ENCODE measurements around the gene RRP36.

The RRP36 gene

GRCh38 chr6:43060034-43060754, 38.8 kb downstream of the RRP36 start:
- Mint-ChIP-seq H3K4me3 (peak overlapping the region; percentile 97), H3K9me3 (ENCODE audit: low read depth) (no peaks in the 10 kb centered on the region), H3K4me1 (ENCODE audit: low read depth) (peaks cover 41% of the 10 kb centered on the region), H3K27ac (peak overlapping the region; percentile 99), H3K27me3 (no peaks in the 10 kb centered on the region), H3K36me3 (peaks cover 11% of the 10 kb centered on the region)

DNA sequence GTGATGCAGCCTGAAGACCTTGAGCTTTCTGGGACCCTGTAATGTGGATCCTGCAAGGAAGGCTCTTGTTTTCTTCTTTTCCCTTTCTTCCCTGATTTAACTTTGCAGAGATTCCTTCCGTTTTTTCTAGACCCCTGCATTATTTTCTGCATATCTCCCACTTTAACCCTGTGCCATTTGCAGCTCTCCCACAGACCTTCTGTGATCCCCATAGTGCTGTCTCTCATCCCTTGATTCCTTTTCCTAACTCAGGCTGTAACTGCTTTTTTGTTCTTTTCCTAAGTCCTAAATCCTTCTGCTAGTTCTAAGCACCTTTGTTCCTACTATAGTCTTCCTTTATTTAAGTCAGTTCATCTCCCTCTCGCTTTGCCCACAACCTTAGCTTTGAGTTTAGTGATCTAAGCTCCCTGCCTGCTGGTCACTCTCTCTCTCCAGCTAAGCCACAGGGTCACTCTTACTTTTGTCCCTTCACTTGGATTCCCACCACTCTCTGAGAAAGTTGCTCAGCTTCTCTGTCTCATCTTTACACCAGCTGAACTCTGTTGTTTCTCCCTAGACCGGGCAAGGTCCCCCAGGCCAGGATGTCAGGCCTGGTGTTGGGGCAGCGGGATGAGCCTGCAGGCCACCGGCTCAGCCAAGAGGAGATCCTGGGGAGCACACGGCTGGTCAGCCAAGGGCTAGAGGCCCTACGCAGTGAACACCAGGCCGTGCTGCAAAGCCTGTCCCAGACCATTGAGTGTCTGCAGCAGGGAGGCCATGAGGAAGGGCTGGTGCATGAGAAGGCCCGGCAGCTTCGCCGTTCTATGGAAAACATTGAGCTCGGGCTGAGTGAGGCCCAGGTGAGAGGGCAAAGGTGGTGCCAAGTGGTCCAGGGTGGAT, 39.6 kb downstream of the RRP36 start:
- Mint-ChIP-seq H3K4me3 (peak overlapping the region; percentile 97), H3K9me3 (ENCODE audit: low read depth) (no peaks in the 10 kb centered on the region), H3K36me3 (peaks cover 11% of the 10 kb centered on the region), H3K27ac (peak overlapping the region; percentile 80), H3K27me3 (no peaks in the 10 kb centered on the region), H3K4me1 (ENCODE audit: low read depth) (peaks cover 40% of the 10 kb centered on the region)

- no peaks in the 10 kb centered on the region for H3K27me3 Mint-ChIP-seq
- peaks cover 11% of the 10 kb centered on the region for H3K36me3 Mint-ChIP-seq
- H3K9me3 Mint-ChIP-seq (ENCODE audit: low read depth), result no peaks in the 10 kb centered on the region
- peaks cover 36% of the 10 kb centered on the region for H3K4me1 Mint-ChIP-seq (ENCODE audit: low read depth)
- H3K27ac Mint-ChIP-seq, result no peak overlapping the region
- H3K4me3 Mint-ChIP-seq, result peak overlapping the region; percentile 22
Measured at GRCh38 chr6:43061861-43062260, 40.4 kb downstream of the RRP36 start.

DNA sequence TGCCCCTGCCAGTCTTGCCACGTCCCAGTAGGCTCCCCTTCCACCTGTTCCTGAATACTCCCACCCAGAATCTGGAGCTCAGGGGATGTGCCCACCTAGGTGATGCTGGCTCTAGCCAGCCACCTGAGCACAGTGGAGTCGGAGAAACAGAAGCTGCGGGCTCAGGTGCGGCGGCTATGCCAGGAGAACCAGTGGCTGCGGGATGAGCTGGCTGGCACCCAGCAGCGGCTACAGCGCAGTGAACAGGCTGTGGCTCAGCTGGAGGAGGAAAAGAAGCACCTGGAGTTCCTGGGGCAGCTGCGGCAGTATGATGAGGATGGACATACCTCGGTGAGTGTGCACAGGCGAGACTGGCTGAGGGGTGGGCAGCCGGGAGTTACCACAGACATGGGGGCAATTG, 41.4 kb downstream of the RRP36 start:
- no peak overlapping the region for H3K27ac Mint-ChIP-seq
- H3K27me3 Mint-ChIP-seq, result no peaks in the 10 kb centered on the region
- no peaks in the 10 kb centered on the region for H3K9me3 Mint-ChIP-seq (ENCODE audit: low read depth)
- H3K4me1 Mint-ChIP-seq (ENCODE audit: low read depth), result peaks cover 33% of the 10 kb centered on the region
- no peak overlapping the region for H3K4me3 Mint-ChIP-seq
- peaks cover 11% of the 10 kb centered on the region for H3K36me3 Mint-ChIP-seq

DNA sequence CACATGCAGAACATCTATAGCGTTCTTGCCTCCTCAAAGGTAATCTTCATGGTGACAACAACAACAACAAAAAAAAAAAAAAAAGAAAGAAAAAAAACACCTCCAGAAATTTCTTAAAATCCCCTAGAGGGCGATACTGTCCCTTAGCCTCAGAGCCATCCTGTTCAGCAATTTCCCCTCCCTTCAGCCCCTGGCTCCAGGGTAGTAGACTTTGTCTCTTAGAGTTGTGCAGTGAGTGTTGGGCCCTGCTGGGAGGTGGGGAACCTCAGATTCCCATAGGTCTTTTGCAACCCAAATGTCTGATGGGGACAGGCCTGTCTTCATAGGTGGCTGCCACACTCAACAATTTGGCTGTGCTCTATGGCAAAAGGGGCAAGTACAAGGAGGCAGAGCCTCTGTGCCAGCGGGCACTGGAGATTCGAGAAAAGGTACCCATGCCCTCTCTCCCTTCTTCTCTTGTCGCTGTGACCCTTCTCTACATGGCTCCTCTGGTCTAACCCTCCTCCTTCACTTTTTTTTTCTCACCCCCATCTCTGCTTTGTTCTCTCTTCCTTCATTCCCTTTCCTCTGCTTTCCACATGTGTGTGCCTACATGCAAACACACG, 48.7 kb downstream of the RRP36 start:
- no peak overlapping the region for H3K4me3 Mint-ChIP-seq
- no peaks in the 10 kb centered on the region for H3K27me3 Mint-ChIP-seq
- H3K36me3 Mint-ChIP-seq, result peaks cover 18% of the 10 kb centered on the region
- no peaks in the 10 kb centered on the region for H3K9me3 Mint-ChIP-seq (ENCODE audit: low read depth)
- no peak overlapping the region for H3K27ac Mint-ChIP-seq
- H3K4me1 Mint-ChIP-seq (ENCODE audit: low read depth), result no peaks in the 10 kb centered on the region

DNA sequence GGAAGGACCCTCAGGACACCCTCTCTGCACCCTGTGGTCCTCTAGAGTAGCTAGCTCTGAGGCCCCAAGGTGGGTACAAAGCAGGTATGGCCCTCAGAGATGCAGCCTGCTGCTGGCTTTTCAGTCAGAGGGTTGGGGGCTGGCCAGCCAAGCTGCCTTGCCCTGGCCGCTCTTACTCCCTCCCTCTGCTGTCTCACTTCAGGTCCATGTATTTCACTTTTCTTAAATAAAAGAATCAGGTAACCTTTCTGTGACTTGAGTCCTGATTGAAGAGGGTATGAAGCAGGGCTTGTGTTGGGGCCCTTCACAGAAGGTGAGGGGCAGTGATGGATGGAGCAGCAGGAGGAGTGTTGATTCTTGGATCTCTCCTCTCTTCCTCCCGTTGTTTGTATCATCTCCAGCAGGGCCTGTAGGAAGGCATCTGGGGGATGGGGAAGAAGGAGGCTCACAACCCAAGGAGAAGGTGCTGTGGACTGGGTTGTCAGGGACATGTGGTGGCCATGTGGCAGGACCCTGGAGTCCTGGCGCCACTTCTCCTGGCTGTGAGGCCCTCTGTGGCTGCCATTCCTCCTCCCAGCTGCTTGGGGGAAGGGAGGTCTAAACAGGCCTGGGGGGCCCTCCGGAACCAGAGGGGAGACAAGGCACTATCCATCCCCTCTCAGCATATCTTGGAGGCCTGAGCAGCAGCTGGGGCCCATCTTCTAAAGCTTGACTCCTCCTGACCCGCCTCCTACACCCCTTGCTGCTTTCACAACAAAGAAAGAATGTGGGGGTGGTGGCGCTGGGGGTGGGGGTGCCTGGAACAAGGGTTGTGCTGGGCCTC, 53.6 kb downstream of the RRP36 start:
- no peak overlapping the region for H3K27ac Mint-ChIP-seq
- peaks cover 8% of the 10 kb centered on the region for H3K4me1 Mint-ChIP-seq (ENCODE audit: low read depth)
- peak overlapping the region; percentile 70 for H3K4me3 Mint-ChIP-seq
- H3K9me3 Mint-ChIP-seq (ENCODE audit: low read depth), result no peaks in the 10 kb centered on the region
- peaks cover 18% of the 10 kb centered on the region for H3K36me3 Mint-ChIP-seq
- H3K27me3 Mint-ChIP-seq, result peaks cover 6% of the 10 kb centered on the region

DNA sequence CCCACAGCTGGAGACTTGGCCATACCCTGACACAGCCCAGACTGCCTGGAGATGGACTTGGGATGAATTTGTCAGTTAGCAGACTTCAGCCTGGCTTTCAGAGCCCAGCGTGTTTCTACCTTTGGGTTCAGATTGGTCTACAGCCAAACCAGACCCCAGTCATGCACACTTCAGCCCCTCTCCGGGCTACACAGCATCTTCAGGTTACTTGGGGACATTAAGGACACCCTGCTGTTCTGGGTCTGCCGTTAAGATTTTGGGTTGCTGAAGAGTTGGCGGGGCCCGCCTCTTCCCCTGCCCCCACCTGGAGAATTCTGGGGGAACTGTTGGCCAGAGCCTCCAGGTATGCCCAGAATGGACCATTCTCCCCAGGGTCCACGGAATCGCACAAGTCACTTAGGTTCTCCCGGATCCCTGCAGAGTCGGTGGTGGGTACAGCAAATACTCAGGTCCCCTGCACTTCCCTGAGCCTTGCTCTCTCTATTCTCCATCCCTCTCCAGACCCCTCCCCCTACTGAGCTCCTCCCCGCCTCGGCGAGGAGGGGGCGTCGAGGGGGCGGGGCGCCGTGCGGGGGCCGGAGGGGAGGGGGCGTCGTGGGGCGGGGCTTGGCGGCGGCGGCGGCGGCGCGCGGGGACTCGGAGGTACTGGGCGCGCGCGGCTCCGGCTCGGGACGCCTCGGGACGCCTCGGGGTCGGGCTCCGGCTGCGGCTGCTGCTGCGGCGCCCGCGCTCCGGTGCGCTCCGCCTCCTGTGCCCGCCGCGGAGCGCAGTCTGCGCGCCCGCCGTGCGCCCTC, 54.4 kb downstream of the RRP36 start, which contains the start of gene PTK7:
TSS of gene PTK7 (plus strand) at position 645 of the 794 bp plus-strand sequence. CDS start 175 bp downstream, outside the sequence.
- Mint-ChIP-seq H3K9me3 (ENCODE audit: low read depth) (no peaks in the 10 kb centered on the region), H3K4me3 (peak within 1 kb of the TSS; percentile 73), H3K36me3 (peaks cover 18% of the 10 kb centered on the region), H3K27ac (no peak within 1 kb of the TSS), H3K27me3 (peaks cover 6% of the 10 kb centered on the region), H3K4me1 (ENCODE audit: low read depth) (peaks cover 8% of the 10 kb centered on the region)

- H3K4me3 Mint-ChIP-seq, result peak overlapping the region; percentile 73
- no peak overlapping the region for H3K27ac Mint-ChIP-seq
- no peaks in the 10 kb centered on the region for H3K9me3 Mint-ChIP-seq (ENCODE audit: low read depth)
- peaks cover 8% of the 10 kb centered on the region for H3K4me1 Mint-ChIP-seq (ENCODE audit: low read depth)
- peaks cover 16% of the 10 kb centered on the region for H3K36me3 Mint-ChIP-seq
- H3K27me3 Mint-ChIP-seq, result peaks cover 6% of the 10 kb centered on the region
Measured at GRCh38 chr6:43076464-43077332, 55.3 kb downstream of the RRP36 start.

GRCh38 chr6:43077333-43077809, 55.9 kb downstream of the RRP36 start:
- H3K36me3 Mint-ChIP-seq, result peaks cover 9% of the 10 kb centered on the region
- peaks cover 8% of the 10 kb centered on the region for H3K4me1 Mint-ChIP-seq (ENCODE audit: low read depth)
- no peaks in the 10 kb centered on the region for H3K9me3 Mint-ChIP-seq (ENCODE audit: low read depth)
- peaks cover 6% of the 10 kb centered on the region for H3K27me3 Mint-ChIP-seq
- no peak overlapping the region for H3K27ac Mint-ChIP-seq
- H3K4me3 Mint-ChIP-seq, result peak overlapping the region; percentile 73

DNA sequence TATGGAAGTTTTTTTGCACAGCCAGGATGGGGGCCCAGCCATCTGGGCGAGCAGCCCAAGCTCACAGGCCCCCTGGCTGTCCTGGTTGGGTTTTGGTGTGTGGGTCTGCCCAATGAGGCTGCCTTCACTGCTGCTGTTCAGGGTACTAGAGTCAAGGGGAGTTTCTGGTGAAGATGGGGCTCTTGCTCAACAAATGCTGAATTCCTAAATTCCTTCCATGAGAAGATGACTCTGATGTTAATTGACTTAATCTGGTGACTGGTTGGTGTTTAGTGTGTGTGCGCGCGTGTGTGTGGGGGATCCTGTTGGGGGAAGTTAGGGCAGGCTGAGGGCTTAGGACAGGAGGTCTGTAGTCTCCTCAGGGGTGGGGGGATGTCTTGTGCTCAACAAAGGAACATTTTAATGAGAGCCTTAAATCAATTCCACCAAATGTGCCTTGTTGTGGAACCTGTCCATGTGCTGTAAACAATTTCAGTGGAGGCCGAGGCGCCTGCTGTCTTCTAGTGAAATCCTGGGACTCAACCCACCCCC, 56.6 kb downstream of the RRP36 start:
- Mint-ChIP-seq H3K4me3 (peak overlapping the region; percentile 73), H3K9me3 (ENCODE audit: low read depth) (no peaks in the 10 kb centered on the region), H3K27ac (no peak overlapping the region), H3K4me1 (ENCODE audit: low read depth) (peaks cover 8% of the 10 kb centered on the region), H3K27me3 (peaks cover 6% of the 10 kb centered on the region), H3K36me3 (peaks cover 6% of the 10 kb centered on the region)

DNA sequence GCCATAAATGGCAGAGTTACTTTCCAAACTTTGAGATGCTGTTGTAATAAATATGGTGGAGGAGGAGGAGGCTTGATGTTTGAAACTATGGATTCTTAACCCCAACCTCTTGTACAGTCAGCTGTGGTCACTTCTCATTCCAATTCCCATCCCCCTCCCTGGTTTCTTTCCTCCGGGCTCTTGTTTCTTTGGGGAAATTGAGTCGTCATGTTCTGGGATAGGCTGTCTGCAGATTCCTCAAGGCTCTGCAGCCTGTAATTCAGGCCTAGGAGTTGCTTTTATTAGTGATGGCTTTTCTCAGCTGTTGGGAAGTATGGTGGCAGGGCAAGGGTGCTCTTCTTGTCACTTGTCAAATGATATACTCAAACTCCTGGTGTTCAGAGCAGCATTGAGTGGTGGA, 57.3 kb downstream of the RRP36 start:
- Mint-ChIP-seq H3K27ac (no peak overlapping the region), H3K4me1 (ENCODE audit: low read depth) (peaks cover 8% of the 10 kb centered on the region), H3K36me3 (peaks cover 6% of the 10 kb centered on the region), H3K9me3 (ENCODE audit: low read depth) (no peaks in the 10 kb centered on the region), H3K4me3 (no peak overlapping the region), H3K27me3 (peaks cover 6% of the 10 kb centered on the region)

All from activated naive CD8-positive, alpha-beta T cell (primary cell).